Cerebellar nuclear complex (tissue), 1 donor: Measurements from ENCODE around the gene MYCL.
A peak's percentile ranks its signal among the peaks of the same experiment; 100 is the strongest.
"Not testable (repeated sequence)": the region's sequence is repeated elsewhere in the genome, so short reads cannot be mapped to it uniquely, and the experiment has no call there.

Experiments
- DNase-seq, 2 experiments: peaks; one replicate each; lab custom pipeline; 2025; lab: John Stamatoyannopoulos, UW

MYCL gene

DNA sequence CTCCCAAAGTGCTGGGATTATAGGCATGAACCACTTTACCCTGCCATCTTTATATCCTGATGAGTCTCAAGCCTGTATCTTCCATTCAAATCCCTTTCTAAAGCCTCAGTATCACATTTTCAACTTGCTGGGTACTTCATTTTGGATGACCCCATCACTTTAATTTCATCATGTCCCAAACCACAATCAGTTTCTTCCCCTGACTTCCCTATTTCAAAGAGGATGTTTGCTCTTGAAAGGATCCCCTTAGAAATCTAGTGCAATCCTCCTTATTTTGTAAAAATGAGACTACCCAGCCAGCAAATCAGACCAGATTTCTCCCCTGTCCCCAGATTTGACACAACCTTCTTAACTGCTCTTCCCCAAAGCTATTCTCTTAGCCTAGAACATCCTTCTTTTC lies 11.4 kb downstream of the MYCL start:
- DNase-seq = no peak

DNA sequence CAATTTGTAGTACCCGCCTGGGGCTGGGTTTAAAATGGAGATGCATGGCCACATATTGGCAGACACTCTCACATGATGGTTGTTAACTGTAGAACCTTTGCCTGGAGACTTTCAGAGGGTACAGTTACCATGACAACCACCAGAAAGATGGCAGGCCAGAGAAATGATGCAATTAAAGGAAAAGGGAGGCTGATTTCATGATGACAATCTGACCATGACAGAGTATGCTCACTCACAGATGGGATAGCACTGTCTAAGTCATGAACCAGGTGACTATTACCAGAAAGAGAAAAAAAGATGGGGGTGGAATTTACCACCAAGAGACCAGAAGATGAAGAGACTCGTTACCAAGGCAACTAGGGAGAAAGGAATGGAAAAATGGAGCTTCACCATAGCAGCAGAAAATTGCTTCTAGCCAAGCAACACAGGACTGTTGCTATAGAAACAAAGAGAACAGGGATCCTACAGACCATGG lies 14.9 kb downstream of the MYCL start:
- DNase-seq = peak in 1 of 2 experiments; percentile 26

DNA sequence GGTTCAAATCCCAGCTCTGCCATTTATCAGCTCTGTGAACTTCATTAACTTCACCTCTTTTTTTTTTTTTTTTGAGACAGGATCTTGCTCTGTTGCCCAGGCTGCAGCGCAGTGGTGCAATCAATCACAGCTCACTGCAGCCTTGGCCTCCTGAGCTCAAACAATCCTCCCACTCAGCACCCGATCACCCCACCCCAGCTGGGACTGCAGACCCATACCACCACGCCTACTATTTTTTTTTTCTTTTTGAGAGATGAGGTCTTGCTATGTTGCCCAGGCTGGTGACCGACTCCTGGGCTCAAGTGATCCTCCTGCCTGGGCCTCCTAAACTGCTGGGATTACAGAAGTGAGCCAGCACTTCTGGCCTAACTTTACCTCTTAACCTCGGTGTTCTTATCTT lies 16.2 kb downstream of the MYCL start:
- no peak for DNase-seq

DNA sequence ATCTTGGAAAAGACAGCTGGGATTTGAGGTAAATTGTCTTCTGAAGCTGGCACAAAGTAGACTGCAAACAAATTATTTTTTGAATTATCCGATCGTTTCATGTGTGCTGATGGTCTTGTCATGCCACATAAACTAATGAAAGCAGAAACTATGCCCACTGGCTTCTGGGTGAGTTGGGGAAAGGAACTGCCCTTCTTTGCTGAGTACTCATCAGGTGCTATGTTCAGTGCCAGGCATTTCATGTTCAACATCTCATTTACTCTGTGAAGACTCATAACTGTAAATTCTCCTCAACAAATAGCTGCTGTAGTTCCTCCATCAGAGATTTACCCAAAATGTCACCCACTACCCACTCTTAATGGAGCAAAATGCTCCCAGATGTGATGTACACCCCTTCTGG lies 19.6 kb downstream of the MYCL start:
- DNase-seq = no peak

DNA sequence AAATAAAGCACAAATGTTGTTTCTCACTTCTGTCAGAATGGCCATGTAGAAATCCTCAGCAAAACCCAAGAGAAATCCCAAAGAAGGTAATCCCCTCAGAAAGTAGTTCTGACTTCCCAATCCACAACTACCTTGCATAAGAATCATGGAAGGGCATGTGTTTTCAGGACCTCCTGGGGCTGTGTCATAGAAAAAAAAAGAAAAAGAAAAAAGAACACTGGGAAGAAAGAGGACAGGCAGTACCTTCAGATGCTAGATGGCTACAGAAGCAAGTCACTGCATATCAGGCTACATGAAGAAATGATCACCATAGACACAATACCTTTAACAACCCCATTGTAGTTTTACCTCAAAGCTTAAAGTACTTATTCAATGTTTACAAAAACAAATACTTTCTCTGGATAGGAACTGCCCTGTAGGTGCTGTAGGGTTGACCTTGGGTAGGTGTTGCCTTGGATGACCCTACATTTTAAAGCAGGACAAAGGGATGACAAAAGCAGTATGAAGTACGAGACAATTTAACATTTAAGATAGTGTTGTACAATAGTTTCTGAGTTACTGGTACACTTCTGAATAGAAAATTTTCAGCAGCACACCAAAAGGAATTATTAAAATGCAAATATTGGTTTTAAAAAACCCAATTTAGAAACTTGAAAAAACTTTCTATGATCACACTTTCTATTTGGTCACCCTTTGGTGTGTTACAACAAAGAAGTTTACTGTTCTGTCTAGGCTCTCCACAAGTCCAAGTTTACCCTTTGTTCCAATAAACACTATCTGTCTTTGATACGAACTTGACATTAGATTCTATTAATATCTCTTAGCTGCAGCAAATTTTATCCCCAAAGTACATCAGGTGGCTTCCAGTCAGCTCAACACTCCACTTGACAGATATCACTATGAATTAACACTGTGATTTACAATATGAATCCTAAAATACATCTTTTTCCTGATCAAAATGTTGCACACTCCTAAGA lies 23.4 kb downstream of the MYCL start:
- no peak for DNase-seq

DNA sequence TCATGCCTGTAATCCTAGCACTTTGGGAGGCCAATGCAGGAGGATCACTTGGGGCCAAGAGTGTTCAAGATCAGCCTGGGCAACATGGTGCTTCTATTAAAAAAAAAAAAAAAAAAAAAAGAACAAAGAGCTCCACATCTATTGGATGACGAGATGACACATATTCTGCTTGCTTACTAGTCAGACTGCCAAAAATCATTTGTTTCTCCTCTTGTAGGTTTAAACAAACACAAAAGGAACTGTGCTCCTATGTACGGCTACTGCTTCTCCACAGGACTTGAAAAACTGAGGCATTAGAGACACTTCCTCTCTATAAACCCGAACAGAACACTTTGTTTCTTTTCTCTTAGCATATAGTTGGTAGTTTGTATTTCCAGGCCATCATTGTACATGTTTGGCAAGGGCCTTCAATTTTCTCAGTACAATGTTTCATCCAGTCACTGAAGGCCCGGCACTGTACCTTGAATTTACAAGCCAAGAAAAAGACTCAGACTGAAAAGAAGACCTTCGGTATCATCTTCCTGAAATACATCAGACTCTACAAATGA lies 24.4 kb downstream of the MYCL start:
- no peak for DNase-seq

DNA sequence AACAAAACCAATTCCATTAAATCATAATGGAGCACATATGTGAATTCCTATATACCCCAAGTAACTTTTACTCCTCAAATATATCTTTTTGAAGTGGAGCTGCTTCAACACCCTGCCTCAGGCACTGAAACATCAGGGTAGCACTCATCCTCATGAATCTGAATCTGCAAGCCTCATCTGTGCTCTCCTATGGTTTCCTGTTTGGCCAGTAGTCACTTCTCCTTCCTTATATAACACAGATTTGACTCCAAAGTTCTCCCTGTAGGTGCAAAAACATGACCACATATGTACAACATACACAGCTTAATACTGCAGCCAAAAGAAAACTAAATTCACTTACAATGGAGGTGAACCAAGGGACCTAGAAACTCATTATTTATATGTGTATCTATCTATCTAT lies 25.6 kb downstream of the MYCL start:
- no peak for DNase-seq

DNA sequence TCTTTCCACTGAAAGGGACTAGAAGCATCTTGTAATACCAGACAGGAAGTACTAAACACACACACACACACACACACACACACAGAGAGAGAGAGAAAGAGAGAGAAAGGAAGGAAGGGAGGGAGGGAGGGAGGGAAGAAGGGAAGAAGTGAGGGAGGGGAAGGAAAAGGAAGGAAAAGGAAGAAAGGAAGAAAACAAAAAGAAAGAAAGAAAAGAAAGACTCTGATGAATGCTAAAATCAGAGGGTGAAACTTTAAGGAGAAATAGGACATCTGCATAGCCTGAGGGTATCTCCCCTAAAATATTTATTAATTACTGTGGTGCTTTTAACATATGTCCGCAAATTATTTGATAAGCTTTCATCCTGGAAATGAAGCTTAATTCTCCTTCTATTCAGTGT lies 29.0 kb downstream of the MYCL start:
- no peak for DNase-seq

DNA sequence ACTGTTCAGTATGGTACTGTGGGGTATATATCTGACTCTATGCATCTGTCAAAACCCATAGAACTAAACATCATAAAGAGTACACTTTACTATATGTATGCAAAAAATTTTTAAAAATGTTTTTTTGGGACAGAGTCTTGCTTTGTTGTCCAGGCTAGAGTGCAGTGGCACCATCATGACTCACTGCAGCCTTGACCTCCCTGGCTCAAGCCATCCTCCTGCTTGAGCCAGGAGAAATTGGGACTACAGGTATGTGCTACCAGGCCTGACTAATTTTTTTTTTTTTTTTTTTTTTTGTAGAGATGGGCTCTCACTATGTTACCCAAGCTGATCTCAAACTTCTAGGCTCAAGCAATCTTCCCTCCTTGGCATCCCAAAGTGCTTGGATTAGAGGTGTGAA lies 29.9 kb downstream of the MYCL start:
- DNase-seq = no peak

DNA sequence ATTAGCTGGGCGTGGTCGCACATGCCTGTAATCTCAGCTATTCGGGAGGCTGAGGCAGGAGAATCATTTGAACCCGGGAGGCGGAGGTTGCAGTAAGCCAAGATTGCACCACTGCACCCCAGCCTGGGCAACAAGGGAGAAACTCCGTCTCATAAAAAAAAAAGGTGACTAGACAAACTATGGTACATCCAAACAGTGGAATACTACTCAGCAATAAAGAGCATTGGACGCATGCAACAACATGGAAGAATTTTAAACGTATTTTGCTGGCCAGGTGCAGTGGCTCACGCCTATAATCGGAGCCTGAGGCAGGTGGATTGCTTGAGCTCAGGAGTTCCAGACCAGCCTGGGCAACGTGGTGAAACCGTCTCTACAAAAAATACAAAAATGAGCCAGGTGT lies 30.7 kb downstream of the MYCL start:
- DNase-seq = not testable (repeated sequence)

DNA sequence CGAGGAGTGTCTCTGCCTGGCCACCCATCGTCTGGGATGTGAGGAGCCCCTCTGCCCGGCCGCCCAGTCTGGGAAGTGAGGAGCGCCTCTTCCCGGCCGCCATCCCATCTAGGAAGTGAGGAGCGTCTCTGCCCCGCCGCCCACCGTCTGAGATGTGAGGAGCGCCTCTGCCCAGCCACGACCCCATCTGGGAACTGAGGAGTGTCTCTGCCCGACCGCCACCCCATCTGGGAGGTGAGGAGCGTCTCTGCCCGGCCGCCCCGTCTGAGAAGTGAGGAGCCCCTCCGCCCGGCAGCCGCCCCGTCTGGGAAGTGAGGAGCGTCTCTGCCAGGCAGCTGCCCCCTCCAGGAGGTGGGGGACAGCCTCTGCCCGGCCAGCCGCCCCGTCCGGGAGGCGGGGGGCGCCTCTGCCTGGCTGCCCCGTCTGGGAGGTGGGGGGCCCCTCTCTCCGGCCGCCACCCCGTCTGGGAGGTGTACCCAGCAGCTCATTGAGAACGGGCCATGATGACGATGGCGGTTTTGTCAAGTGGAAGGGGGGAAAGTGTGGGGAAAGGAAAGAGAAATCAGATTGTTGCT lies 32.1 kb downstream of the MYCL start:
- not testable (repeated sequence) for DNase-seq

DNA sequence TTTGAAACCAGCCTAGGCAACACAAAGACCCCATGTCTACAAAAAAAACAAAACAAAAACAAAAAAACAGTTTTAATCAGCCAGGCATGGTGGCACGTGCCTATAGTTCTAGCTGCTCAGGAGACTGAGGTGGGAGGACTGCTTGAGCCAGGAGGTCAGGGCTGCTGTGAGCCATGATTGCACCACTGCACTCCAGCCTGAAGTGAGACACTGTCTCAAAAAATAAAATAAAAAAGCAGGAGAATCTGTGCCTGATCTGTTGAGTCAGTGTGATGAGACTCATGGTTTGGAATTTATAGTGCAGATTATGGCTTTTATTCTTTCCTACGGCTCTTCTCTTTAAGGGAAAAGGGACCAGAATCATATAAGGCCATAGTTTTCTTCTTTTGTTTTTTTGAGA lies 35.0 kb downstream of the MYCL start:
- no peak for DNase-seq

DNA sequence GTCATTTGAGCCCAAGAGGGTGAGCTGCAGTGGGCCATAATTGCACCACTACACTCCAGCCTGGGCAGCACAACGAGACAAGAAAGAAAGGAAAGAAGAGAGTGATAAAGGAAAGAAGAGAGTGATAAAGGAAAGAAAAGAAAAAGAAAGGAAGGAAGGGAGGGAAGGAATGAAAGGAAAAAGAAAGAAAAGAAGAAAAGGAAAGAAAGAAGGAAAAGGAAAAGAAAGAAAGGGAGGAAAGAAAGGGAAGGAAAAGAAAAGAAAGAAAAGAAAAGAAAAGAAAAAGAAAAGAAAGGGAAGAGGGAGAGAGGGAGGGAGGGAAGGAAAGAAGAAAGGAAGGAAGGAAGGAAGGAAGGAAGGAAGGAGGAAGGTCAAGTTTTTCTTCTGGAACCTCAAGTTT lies 36.0 kb downstream of the MYCL start:
- no peak for DNase-seq

DNA sequence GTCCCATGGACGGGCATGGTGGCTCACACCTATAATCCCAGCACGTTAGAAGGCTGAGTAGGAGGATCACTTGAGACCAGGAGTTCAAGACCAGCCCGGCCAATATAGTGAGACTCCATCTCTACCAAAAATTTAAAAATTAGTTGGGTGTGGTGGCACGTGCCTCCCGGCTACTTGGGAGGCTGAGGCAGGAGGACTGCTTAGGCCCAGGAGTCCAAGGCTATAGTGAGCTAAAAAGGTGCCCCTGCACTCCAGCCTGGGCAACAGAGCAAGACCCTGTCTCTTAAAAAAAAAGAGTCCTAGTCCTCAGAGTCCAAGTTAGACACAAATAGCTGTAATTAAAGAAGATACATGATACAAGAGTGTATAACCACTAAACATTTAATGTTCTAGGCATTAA lies 38.5 kb downstream of the MYCL start:
- no peak for DNase-seq

DNA sequence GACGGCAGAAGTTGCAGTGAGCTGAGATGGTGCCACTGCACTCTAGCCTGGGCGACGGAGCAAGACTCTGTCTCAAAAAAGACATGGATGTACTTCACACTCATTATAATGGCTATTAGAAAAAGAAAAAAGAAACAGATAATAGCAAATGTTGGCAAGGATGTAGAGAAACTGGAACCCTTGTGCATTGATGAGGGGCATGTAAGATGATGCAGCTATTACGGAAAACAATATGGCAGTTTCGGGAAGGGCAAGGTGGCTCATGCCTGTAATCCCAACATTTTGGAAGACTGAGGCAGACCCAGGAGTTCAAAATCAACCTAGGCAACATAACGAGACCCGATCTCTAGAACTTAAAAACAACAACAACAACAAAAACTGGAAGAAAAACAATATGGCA lies 40.7 kb downstream of the MYCL start:
- DNase-seq = no peak

DNA sequence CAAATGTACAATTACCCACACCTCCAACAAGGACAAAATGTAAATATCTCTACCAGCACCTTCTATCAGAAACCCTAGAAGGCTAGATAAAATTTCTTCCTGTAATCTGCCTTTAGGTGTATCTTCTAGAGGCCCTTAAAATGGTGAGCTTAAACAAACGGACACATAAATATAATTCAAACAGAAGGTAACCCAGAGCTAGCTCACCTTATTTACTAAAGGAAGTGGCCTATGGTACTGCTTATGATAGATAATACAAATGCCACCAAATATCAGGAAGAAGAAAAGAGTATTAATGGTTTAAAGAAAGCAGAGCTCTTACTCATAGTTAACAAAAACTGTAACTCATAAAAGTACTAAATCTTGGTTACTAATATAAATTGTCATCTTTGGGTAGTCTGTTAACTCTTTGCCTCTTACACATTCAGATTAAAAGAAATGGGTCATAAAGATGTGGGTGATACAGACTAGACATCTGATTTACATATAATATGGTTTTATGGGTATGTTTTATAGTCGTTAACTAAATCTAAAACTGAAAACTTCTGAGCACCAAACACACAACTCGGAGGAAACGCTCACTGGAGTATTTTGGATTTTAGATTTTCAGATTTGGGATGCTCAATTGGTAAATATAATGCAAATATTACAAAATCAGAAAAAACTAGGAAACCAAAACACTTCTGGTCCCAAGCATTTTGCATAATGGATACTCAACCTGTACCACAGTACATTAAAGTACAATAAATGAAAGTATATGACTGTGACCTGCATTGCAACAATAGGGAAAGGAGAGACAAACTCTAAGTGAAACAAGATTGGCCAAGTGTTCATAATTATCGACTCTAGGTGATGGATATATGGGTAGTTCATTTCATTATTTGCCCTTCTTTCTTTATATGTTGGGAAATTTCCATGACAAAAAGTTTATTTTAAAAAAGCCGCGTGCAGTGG lies 41.6 kb downstream of the MYCL start:
- DNase-seq = no peak

DNA sequence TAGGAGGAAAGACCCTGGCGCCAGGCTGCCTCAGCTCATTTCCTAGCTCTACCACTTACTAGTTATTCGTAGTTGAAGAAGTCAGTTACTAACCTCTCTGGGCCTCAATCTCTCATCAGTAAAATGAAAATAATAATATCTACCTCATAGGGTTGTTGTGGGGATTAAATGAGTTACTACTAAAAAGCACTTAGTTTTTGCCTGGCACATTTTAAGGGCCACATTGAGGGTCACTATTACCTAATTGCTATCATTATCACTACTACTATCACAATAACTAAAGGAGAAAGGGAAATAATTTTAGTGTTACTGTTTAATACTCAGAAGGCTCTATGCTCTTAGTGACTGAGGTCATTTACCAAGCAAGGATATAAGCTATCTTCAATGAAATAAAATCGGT lies 43.4 kb downstream of the MYCL start:
- DNase-seq = no peak

DNA sequence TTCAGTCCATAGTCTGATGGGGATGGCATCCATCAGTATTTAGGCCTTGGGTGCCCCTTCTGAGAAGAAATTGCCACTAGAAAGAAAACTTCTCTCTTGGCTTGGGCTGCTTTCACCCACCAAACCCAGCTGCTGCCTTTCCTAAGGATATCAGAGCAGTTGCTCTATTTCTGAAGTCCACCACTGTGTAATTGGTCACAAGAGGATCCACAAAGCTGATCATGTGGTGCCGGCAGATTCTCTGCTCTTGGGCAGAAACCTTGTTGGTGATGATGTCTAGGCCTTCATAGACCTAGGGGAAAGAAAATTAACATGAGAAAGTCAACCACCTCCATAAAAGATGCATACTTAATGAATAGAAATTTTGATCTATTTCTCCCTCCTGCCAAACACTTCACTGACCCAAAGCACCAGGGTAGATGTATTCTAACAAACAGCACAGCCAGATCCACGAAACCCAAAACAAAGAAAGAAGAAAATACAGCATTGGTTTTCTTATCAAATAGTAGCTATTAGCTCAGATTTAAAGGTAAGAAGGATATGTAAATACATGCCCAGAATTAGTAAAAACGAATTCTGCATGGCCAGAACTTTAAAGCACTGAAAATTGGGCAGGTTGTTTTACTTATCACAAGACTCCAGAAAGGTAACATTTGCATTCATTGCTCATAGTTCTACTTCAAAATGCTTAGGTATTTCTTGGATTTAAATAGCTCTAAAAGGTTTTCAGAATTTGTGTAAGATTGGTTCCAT lies 44.4 kb downstream of the MYCL start:
- no peak for DNase-seq

DNA sequence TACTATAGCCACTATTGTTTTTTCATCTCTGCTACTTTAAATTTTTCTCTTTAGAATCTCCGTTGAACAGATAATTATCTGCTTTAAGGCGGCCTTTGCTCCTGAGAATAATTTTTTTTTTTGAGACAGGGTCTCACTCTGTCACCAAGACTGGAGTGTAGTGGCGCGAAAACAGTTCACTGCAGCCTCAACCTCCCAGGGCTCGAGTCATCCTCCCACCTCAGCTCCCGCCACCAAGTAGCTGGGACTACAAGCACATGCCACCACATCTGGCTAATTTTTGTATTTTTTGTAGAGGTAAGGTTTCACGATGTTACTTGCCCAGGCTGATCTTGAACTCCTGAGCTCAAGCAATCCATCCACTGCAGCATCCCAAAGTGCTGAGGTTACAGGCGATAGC lies 47.0 kb downstream of the MYCL start:
- no peak for DNase-seq

DNA sequence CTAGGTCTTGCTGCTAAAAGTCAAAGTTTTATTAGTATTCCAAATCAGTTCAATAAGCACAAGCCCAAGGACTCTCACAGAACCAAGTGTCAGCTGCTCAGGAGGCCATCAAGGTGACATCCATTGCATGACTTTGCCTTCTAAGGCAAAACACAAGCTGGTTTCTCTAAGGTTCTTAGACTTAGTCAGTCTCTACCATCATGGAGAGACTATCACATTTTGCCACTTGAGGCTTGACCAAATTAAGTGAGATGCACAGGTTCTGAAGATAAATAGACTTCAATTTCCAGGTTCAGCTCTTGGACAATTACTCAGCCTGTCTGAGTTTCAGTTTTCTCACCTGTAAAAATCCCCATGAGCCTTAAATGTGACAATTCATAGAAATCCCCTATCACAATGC lies 47.4 kb downstream of the MYCL start:
- no peak for DNase-seq

DNA sequence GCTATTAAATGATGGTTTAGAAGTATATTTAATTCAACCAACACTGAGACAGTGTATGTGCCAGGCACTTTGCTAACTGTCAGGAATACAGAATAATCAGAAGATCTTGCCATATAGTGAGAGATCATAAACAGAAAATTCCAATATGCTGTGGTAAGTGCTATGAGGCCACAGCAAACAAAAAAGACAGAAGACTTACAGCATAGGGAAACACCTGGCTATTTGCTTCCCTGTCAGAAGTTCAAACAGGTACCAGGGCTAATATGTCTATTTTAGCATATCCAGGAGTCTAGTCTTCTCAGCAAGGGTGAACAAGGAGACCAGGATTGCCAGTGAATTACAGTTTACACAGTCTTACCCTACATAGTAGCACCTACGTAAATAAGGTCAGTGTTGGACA lies 48.8 kb downstream of the MYCL start:
- no peak for DNase-seq
